DMS153 treated with DMSO at 0.1 percent for 48 hours (cell line): Measurements from ENCODE around the gene MAL.

ENCODE experiments used
- DNase-seq: peaks from one replicate; lab custom pipeline; 2025; ENCODE audit not compliant: unreplicated experiment; lab: John Stamatoyannopoulos, UW

The MAL gene

DNA sequence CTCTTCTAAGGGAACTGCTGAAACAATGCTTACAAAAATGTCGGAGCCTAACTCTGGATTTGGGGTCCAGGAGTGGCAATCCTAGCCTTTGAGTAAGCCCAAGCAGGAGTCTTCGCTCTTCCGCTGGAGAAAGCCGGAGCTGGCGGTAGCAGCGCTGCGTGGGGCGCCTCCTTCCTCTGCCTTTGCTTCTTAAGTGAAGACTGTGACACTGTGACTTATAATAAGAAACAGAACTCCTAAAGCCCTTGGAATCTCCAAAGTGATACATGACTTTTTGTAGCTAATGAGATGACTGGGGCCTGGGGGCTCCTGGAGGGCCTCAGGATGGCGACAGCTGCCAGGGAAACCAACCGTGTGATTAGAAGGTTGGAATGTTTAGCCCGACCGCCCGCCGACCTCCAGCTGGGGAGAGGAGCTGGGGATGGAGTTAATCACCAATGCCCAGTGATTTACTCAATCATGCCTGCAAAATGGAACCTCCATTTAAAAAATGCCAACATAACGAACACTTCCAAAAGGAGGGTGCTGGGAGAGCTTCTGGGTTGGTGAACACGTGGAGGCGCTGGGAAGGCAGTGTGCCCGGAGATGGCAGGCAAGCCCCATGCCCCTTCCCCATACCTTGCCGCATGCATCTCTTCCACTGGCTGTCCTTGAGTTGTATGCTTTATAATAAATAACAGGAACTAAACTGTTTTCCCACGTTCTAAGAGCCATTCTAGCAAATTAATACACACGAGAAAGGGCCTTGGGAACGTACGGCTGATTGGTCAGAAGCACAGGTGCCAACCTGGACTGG is 29.0 kb upstream of the MAL start:
- DNase-seq, result no peak

DNA sequence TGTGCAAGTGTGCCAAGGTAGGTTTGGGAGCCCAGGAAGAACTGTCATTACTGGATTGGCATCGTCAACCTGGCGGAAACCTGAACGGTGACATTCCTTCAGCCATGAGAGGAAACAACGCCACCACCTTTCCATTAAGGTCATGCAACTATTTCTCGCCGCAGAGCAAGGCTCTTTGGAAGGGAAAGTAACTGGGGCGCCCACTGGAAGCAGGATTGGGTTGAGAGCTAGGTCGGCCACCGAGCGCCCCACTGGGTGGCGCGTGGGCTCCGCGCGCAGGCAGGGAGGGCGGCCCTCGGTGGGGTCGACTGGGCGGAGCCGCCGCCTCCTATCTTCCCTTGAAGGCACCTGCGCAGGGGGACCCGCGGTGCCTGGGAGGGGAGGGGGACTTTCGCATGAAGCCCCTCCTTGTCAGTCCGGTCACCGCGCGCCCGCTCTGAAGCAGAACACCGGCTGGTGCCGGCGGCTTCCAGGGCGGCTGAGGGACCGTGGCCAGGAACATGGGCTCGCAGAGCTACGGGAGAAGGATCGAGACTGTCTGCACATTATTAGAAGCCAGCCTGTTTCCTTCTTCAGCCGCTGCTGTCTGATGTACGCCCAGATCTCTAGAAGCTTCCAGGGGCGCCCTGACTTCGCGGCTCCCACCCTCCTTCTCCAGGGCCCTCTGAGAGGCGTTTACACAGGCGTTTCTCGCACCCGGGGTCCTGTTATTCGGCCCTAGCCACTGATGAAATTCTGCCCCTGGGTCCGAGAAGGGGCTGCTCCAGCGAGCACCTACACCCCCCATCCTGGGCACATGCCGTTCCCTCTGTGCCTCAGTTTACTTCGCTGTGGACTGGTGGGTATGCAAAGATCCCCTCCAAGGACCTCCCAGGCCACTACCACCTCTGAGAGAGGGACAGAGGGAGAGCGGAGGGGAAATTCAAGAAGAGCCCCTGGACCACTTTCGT is 27.3 kb upstream of the MAL start:
- no peak for DNase-seq

GRCh38 chr2:94999431-94999883 is 26.1 kb upstream of the MAL start:
- DNase-seq, result no peak

GRCh38 chr2:95001051-95001562 is 24.4 kb upstream of the MAL start:
- no peak for DNase-seq

DNA sequence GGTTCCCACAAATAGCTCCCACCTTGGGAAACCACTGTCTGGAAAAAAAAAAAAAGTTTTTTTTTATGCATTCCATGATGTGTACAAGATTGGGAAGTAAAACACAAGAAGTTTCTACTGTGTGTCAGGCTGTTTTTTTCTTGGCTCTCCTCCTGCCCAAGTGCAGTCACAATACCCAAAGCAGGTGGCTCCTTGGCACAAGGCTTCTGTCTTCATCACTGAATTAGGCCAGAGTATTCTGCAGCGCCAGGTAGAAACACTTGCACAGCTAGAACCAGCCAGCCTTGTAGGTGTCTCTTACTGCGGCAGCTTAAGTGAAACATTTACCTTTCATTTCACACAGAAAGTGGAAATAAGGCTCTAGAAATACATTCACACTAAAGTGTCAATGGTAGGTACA is 23.8 kb upstream of the MAL start:
- DNase-seq, result no peak

GRCh38 chr2:95002498-95002897 is 23.0 kb upstream of the MAL start:
- no peak for DNase-seq

DNA sequence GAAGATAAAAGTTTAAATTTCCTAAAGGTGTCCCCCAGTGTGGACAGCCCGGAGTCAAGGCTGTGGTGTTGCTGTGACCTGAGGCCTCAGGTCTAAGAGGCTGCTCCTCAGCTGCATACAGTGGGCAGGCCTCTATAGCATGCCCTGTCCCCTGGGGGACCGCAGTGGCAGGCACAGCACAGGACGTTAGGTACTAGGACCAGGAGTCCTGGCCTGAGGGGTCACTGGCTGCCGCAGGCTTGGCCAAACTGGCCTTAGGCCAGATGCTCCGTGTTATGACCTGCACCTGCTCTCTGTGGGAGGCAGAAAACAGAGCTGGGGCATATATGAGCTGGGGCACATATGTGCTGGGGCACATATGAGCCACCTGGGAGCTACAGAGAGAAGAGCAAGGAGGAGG is 21.2 kb upstream of the MAL start:
- DNase-seq, result no peak

DNA sequence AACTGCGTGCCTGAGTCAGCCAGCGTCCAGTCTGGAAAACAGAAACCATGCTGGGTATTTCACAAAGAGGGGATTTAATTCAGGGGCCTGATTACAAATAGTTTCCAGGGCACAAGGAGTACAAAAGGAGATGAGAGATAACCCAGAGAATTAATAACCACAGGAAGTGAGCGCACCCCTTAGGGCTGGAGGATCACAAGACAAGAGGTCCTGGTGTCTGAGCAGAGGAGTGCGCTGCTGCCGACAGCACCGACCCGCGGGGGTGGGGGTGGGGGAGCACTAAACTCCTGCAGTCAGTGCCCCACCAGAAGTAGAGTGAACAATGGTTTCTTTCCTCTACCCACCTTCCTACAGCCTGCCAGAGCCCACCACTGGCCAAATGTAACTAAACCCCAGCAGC is 20.8 kb upstream of the MAL start:
- DNase-seq, result no peak

GRCh38 chr2:95005726-95006125 is 19.8 kb upstream of the MAL start:
- DNase-seq, result no peak

- DNase-seq, result no peak
Observed at GRCh38 chr2:95006588-95006987, 18.9 kb upstream of the MAL start.

DNA sequence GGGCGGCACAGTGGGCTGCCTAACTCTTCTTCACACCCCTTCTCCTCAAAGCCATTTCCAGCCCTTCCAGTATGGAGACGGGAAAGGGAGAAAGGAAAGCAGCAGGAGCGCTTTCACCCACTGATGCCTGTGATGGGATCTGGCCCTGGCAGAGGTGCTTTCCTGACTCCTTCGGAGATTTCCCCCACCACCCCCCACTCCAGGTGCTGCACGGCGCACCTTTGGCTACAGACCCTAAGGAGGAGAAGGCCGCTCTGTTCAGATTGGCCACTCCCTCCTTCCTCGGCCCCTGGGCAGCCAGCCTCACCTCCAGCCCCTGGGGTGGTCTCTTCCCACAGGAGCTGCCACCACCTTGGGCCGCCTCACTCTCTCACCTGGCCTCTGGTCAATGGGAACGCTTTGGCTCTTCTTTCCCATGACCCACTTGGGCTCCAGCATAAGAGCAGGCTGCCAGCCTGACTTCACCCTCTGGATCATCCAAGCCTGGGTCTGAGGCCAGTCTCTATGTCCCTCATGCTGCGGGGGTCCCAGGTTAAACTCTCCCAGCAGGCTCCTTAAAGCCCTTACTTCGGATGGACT is 18.4 kb upstream of the MAL start:
- DNase-seq, result no peak

DNA sequence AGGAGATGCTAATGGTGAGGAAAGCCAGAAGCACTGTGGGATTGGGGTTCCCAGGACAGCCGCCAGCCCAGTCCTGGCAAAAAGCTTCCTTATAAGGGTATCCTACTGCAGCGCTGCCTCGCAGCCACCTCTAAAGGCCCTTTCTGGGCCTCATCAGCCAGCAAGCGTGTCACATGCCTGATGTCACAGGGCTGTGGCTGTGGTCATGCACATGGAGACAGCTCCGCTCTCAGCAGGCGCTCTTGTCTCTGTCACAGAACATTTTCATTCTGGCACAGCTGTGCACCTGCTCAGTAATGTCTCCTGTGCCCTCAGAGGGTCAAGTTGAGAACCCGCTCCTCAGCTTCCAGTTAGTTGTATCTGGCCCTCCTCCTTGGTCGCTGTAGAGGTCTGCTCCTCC is 17.7 kb upstream of the MAL start:
- no peak for DNase-seq

DNA sequence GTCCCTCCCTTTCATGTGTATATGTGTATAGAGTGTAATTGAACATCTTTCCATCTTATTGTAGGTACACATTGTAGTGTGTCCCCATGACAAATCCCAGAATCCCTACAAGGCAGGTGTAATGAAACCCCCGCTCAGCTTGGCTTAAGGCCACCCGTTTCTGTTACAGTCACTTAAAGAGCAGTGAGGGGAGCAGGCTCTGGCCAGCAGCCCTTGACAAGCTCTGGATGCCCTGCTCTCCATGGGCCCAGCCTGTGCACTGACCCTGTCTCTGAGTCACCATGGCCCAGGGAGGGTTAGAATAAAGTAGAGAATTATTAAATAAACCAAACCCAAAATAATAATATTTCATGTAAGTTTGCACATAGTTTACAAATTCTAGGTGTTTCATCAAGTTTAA is 17.2 kb upstream of the MAL start:
- DNase-seq, result no peak

- no peak for DNase-seq
Observed at GRCh38 chr2:95008996-95009395, 16.5 kb upstream of the MAL start.

DNA sequence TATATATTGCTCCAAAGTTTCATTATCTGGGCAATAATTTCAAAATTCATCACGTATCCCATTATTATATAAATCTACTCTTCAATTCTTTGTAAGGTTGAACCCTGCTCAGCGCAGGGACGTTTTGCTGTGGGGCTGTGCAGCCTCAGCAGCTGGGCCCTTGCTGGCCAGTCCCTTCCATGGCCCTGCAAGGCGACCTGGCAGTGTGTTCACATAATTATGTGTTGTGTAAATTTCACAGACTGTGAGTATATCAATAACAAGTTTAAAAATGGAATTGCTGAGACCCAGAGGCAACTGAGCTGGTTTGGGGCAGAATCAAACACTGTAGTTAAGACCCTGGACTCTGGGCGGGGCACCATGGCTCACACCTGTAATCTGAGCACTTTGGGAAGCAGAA is 16.1 kb upstream of the MAL start:
- DNase-seq, result no peak

- DNase-seq, result no peak
Observed at GRCh38 chr2:95010126-95010525, 15.4 kb upstream of the MAL start.

DNA sequence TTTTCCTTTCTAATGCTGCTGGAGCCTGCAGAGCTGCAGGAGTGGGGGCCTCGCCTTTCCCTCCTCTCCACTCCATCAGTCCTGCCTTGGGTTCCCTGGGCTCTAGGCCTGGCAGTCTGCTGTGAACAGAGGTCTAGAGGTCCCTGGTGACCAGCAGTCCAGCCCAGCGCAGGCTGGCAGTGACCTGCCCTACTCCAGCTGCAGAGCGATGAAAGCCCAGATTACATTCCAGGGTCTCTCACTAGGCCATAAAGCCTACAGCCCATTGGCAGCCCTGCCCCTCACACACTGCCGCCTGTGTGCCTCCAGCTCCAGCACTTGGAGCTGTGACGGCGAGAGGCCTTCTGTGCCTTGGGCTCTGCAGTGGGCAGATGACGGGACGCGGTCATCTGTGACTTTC is 14.8 kb upstream of the MAL start:
- DNase-seq, result no peak

GRCh38 chr2:95012881-95013550 is 12.5 kb upstream of the MAL start:
- DNase-seq, result no peak

DNA sequence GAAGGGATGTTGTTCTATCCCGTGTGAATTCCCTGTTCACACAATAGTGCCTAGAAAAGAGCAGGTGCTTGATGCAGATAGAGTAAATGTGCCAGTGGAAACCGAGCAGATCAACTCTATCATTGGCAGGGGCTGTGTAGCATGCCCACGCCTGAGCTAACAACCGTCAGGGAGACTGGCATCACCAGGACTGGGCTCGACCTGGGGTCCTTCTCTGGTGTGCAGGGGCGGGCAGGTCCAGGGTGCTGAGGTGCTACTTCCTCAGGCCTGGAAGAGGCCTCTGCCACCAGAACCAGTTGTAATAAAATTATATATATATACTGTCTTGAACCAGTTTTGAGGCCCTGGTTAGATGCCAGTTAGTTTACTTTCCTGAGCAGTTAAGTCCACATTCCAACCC is 11.8 kb upstream of the MAL start:
- DNase-seq, result no peak

GRCh38 chr2:95014126-95014708 is 11.3 kb upstream of the MAL start:
- no peak for DNase-seq
